Uterus (tissue), 4 donors: ENCODE measurements around the gene AGBL2. TPM values are rescaled to one million over a fixed set of nuclear protein-coding genes. Genes with fewer than 3 reads are reported as not detected.
"Not testable (repeated sequence)": the region's sequence is repeated elsewhere in the genome, so short reads cannot be mapped to it uniquely, and the experiment has no call there.

Experiments used
- DNase-seq, 2 donors: peaks; one replicate each; pipeline ENCODE4 v3.0.0-alpha.2; 2019 to 2020
- H3K27ac ChIP-seq, 2 donors: fragments of 200-600 bp; sonication (generic); 1 replicate in 1 of 2; 2 replicates in 1 of 2; pipeline ENCODE4 v1.5.1; 2016 to 2018
- H3K27me3 ChIP-seq, 2 donors: fragments of 200-600 bp; sonication (generic); one replicate each; pipeline ENCODE4 v1.5.1; 2018 to 2019; ENCODE audit warnings: control low read depth in 1 of 2
- H3K36me3 ChIP-seq, 2 donors: fragments of 200-600 bp; sonication (generic); one replicate each; pipeline ENCODE4 v1.5.1; 2019; ENCODE audit warnings: control low read depth in 1 of 2
- H3K4me1 ChIP-seq, 2 donors: fragments of 200-600 bp; sonication (generic); one replicate each; pipeline ENCODE4 v1.5.1; 2018 to 2019; ENCODE audit warnings: control low read depth in 1 of 2
- H3K4me3 ChIP-seq, 2 donors: fragments of 200-600 bp; sonication (generic); 1 replicate in 1 of 2; 2 replicates in 1 of 2; pipeline ENCODE4 v1.5.1; 2018 to 2019; ENCODE audit warnings: mild to moderate bottlenecking in 1 of 2
- H3K9me3 ChIP-seq, 2 donors: fragments of 200-600 bp; sonication (generic); one replicate each; pipeline ENCODE4 v1.5.1; 2019; ENCODE audit warnings: control low read depth in 1 of 2
- POLR2A ChIP-seq, 2 donors: fragments of 450-650 bp; IDR thresholded peaks; one replicate each; pipeline ENCODE4 v1.6.1; 2016; ENCODE audit warnings: antibody characterized with exemption in 2 of 2, mild to moderate bottlenecking in 1 of 2, moderate library complexity in 1 of 2
- intact Hi-C: fragments of 100-400 bp; cut with DNase I; formaldehyde crosslinking; loops from one replicate; pipeline ENCODE4 v1.15.1; 2023; ENCODE audit warnings: low total_unique reads
- total RNA-seq, 4 donors: library from RNA; depleted of rRNA in 3 of 4; stranded (reverse); fragments of >200 nt in 3 of 4; gene quantifications; one replicate each; pipeline versions ENCODE4 v1.1.0 to v1.2.4, GENCODE V29; 2014 to 2023
- TF ChIP-seq, protein P1 (sequence below), 4 experiments: fragments of 200-600 bp in 2 of 4; fragments of 450-650 bp in 2 of 4; sonication (generic) in 2 of 4; IDR thresholded peaks; one replicate each; pipeline ENCODE4 v1.5.1; 2016 to 2019; ENCODE audit warnings: antibody characterized with exemption in 4 of 4, mild to moderate bottlenecking in 2 of 4, moderate library complexity in 1 of 4
- donor health status: DM: yes; HTN: yes; CAD: no.

AGBL2 gene
- total RNA-seq, 4 donors from 2014 or later = 1.3 to 45.6 (median 2.6) TPM

- H3K27ac ChIP-seq = no peak overlapping the region
- H3K4me1 ChIP-seq = no peaks in the 10 kb centered on the region
- intact Hi-C loops = no loop called here
- no peaks in the 10 kb centered on the region for H3K36me3 ChIP-seq
- H3K4me3 ChIP-seq = no peak overlapping the region
- no peaks in the 10 kb centered on the region for H3K9me3 ChIP-seq
- no peaks in the 10 kb centered on the region for H3K27me3 ChIP-seq
- DNase-seq = no peak
- TF ChIP-seq, protein P1, sequence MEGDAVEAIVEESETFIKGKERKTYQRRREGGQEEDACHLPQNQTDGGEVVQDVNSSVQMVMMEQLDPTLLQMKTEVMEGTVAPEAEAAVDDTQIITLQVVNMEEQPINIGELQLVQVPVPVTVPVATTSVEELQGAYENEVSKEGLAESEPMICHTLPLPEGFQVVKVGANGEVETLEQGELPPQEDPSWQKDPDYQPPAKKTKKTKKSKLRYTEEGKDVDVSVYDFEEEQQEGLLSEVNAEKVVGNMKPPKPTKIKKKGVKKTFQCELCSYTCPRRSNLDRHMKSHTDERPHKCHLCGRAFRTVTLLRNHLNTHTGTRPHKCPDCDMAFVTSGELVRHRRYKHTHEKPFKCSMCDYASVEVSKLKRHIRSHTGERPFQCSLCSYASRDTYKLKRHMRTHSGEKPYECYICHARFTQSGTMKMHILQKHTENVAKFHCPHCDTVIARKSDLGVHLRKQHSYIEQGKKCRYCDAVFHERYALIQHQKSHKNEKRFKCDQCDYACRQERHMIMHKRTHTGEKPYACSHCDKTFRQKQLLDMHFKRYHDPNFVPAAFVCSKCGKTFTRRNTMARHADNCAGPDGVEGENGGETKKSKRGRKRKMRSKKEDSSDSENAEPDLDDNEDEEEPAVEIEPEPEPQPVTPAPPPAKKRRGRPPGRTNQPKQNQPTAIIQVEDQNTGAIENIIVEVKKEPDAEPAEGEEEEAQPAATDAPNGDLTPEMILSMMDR (IDR thresholded peaks at IDR 0.05) = no peak
- TF ChIP-seq POLR2A (IDR thresholded peaks at IDR 0.05) = no peak
Measured at GRCh38 chr11:47711816-47712215, 3.4 kb downstream of the AGBL2 start.

DNA sequence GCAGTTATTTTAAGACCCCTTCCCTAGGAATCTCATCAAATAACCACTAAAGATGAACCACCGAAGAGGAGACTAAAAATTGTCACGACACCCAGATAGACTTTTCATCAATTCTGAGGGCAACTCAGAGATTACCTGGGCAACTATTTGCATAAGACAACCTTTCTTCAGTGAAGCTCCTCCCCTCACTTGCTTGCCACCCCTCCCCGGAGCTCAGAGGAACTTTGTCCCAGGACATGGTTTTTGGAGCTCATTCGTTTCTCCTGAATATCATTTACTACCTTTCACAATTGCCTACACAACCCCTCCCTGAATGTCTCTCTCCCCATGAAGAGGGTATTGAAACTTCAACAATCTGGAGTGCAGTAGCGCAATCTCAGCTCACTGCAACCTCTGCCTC, 3.9 kb downstream of the AGBL2 start:
- H3K4me1 ChIP-seq = no peaks in the 10 kb centered on the region
- intact Hi-C loops = no loop called here
- H3K27me3 ChIP-seq = no peaks in the 10 kb centered on the region
- no peak for DNase-seq
- H3K27ac ChIP-seq = no peak overlapping the region
- no peak overlapping the region for H3K4me3 ChIP-seq
- TF ChIP-seq POLR2A (IDR thresholded peaks at IDR 0.05) = no peak
- TF ChIP-seq, protein P1 (IDR thresholded peaks at IDR 0.05) = no peak
- H3K9me3 ChIP-seq = no peaks in the 10 kb centered on the region
- no peaks in the 10 kb centered on the region for H3K36me3 ChIP-seq

DNA sequence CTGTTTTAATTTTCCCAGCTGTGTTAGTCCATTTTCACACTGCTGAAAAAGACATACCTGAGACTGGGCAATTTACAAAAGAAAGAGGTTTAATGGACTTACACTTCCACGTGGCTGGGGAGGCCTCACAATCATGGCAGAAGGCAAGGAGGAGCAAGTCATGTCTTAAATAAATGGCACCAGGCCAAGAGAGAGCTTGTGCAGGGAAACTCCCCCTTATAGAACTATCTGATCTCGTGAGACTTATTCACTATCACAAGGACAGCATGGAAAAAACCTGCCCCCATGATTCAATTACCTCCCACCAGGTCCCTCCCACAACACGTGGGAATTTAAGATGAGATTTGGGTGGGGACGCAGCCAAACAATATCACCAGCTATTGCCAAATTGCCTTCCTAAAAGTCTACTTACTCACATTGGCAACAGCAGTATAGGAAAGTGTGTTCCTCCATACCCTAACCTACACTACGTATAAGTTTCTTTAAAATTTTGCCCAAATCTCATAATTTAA, 7.8 kb downstream of the AGBL2 start:
- intact Hi-C loops, H3K27me3 ChIP-seq, DNase-seq, H3K27ac ChIP-seq, H3K4me1 ChIP-seq, H3K36me3 ChIP-seq, H3K9me3 ChIP-seq, H3K4me3 ChIP-seq: not testable (repeated sequence)

DNA sequence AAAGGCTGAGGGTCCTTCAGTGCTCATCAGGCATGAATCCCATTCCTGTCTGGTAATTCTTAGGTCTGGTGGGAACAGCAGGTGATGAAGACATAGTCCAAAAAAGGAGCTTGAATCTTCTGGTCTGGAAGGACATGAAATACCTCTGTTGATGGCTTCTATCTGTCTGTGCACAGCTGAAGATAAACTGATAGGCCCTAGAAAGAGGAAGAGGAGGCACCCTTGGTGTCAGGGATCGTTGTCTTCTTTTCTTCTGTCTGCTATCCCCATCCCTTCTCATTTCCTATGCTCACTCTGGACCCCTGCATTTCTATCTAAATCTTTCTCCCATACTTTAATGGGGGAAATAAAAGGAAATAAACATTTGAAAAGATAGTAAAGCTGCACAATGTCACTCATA, 9.4 kb downstream of the AGBL2 start:
- Histone ChIP-seq H3K4me3 (no peak overlapping the region), H3K27me3 (no peaks in the 10 kb centered on the region), H3K36me3 (no peaks in the 10 kb centered on the region), H3K4me1 (no peaks in the 10 kb centered on the region), H3K9me3 (no peaks in the 10 kb centered on the region), H3K27ac (no peak overlapping the region)
- intact Hi-C loops = no loop called here
- DNase-seq = no peak
- TF ChIP-seq POLR2A (IDR thresholded peaks at IDR 0.05) = no peak
- TF ChIP-seq, protein P1 (IDR thresholded peaks at IDR 0.05) = no peak

DNA sequence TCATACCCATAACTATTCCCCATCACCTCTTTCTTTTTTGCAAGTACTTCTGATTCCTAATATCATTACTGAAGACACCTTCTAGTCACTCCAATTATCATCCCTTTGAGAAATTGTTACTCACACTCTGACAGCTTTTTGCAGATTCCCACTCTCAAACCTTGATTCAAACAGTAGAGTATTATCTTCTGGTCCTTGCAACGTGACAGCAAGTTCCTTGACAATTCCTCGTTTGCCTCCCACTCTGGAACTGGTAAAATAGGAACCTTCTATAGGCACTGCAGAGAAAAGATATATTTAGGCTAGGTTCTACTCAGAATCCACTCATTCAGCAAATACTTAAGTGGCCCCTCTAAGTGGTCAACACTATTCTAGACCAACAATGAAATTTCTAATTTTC, 23.2 kb downstream of the AGBL2 start:
- DNase-seq = no peak
- no peaks in the 10 kb centered on the region for H3K4me1 ChIP-seq
- H3K9me3 ChIP-seq = no peaks in the 10 kb centered on the region
- no peaks in the 10 kb centered on the region for H3K27me3 ChIP-seq
- H3K4me3 ChIP-seq = no peak overlapping the region
- intact Hi-C loops = no loop called here
- no peaks in the 10 kb centered on the region for H3K36me3 ChIP-seq
- H3K27ac ChIP-seq = no peak overlapping the region
- TF ChIP-seq, protein P1 (IDR thresholded peaks at IDR 0.05) = no peak
- TF ChIP-seq POLR2A (IDR thresholded peaks at IDR 0.05) = no peak

- H3K9me3 ChIP-seq = no peaks in the 10 kb centered on the region
- intact Hi-C loops = no loop called here
- H3K27me3 ChIP-seq = no peaks in the 10 kb centered on the region
- no peaks in the 10 kb centered on the region for H3K36me3 ChIP-seq
- H3K4me1 ChIP-seq = no peaks in the 10 kb centered on the region
- TF ChIP-seq, protein P1 (IDR thresholded peaks at IDR 0.05) = no peak
- TF ChIP-seq POLR2A (IDR thresholded peaks at IDR 0.05) = no peak
- H3K4me3 ChIP-seq = no peak overlapping the region
- no peak for DNase-seq
- H3K27ac ChIP-seq = no peak overlapping the region
Measured at GRCh38 chr11:47689480-47689879, 25.7 kb downstream of the AGBL2 start.
